HG03432 (cell line): ENCODE measurements around the gene PIM2.

Source experiments
- ATAC-seq: cut with Tn5 transposase; IDR thresholded peaks from one replicate; pipeline ENCODE4 v1.9.1; 2021; ENCODE audit warnings: mild to moderate bottlenecking, moderate library complexity; ENCODE audit not compliant: unreplicated experiment

PIM2 gene

DNA sequence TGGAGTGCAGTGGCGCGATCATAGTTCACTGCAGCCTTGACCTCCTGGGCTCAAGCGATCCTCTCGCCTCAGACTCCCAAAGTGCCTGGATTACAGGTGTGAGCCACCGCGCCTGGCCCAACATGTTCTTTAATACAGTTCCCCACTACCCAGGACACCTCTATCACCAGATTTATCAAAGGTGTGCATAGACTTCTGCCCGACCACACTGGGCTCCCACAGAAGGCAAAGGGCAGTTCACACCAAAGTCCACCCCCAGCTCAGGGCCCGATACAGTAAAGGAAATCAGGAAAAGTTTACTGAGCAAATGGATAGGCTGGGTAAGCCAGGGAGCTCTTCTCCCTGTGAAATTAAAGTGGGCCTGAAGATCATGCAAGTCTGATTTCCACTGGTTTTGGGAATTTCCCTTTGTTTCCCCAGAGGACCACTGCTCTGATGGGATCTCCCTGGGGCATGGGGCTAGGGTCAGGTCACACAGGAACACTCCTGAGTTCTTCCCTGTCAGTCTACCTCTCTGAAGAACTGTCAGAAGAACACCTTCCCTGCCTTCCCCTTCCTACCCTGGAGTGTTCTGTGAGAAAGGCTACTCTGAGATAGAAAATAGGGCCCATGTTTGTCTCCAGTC lies 17.7 kb upstream of the PIM2 start:
- ATAC-seq: peak; percentile 6

DNA sequence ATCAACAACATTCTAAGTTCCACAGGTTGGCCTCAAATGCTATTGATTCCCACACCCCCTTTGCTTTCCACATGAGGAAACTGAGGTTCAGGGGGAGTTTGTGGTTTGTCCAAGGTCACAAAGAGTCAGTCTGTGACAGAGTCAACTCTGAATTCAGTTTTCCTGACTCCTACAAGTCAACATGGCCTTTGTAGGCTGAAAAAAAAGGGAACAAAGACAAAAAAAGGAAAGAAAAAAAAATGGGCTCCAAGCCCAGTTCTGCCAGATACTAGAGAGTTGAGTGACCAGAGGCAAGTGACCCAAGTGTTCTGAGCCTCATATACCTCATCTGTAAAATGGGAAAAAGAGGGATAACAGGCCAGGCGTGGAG lies 16.5 kb upstream of the PIM2 start:
- no peak for ATAC-seq

DNA sequence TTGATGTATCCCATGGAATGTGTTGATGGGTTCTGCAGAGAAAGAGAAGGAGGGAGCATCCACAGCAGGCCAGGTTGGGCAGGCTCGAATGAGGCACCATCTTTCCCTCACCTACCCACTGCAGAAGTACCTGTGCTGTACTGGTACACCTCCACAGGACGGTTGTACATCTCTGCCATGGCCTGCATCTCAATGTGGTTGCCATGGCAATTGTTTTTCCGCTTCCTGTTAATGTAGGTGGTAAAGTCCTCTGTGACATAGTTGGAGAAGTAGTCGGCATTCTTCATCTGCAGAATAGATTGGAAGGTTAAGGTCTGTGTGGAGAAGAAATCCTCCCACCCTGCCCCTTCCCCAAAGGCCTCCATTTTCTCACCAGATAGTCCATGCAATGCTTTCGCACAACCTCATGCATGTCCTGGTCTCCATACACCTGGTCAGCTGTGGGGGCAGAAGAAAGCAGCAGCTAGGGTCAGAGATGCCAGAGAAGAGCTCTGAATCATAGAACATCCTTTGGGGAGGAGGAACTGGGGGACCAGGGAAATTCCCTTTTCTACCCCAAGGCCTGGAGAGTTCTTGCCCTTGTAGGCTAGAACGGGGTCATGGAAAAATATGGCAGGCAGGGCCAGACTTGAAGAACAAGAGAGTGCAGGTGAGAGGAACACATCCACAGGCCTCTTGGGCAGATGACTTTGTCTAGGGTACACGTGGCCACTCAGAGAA lies 15.9 kb upstream of the PIM2 start:
- ATAC-seq: no peak

DNA sequence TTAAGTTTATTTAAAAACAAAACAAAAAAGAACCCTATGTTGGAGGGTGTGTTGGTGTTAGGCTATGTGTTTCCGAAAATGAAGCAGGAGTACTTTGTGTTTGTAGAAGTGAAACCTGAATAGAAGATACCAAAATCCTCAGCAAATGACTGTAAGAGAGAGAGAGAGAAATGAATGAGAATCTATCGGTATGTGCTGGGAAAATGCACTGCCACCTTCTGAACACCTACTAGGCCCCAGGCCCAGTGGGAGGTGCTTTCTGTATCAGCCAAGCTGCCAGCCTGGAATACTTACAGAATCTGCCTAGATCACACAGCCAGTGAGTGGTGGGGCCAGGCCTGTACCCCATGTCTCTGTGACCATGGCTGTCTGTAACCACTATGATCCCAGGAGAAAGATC lies 14.9 kb upstream of the PIM2 start:
- no peak for ATAC-seq

GRCh38 chrX:48927736-48928382 lies 9.0 kb upstream of the PIM2 start:
- ATAC-seq: no peak

- no peak for ATAC-seq
These were observed 8.3 kb upstream of the PIM2 start for GRCh38 chrX:48927123-48927522.

GRCh38 chrX:48924270-48924669 lies 5.4 kb upstream of the PIM2 start:
- no peak for ATAC-seq

- ATAC-seq: no peak
These were observed 4.9 kb upstream of the PIM2 start for GRCh38 chrX:48923771-48924170.

- no peak for ATAC-seq
These were observed 1.9 kb upstream of the PIM2 start for GRCh38 chrX:48920718-48921104.

- ATAC-seq: no peak
These were observed 1.3 kb upstream of the PIM2 start for GRCh38 chrX:48919947-48920717.

DNA sequence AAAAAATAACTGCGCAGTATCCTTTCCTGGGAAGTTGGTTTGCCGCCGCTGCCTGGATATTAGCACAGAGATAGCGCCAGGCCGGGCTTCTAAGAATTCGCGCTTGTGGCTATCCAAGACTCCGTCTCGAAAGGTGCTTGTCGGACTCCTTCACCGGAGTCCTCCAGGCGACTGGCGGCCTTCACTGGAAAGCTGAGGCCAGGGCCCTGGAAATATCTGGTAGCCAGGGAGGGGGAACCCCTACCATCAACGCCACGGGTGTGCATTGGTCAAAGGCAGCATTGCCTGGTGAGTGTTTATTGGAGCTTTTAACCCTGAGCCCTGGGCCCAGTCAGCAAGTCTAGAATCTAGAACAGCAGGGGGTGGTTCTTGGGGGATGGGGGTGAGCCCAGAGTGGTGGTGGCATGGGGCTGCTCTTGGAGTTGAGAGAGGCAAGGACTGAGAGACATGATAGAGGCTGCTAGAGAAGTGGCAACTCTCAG lies 577 bp upstream of the PIM2 start:
- peak; percentile 22 for ATAC-seq

GRCh38 chrX:48918301-48918642 lies 552 bp downstream of the PIM2 start:
- no peak for ATAC-seq

DNA sequence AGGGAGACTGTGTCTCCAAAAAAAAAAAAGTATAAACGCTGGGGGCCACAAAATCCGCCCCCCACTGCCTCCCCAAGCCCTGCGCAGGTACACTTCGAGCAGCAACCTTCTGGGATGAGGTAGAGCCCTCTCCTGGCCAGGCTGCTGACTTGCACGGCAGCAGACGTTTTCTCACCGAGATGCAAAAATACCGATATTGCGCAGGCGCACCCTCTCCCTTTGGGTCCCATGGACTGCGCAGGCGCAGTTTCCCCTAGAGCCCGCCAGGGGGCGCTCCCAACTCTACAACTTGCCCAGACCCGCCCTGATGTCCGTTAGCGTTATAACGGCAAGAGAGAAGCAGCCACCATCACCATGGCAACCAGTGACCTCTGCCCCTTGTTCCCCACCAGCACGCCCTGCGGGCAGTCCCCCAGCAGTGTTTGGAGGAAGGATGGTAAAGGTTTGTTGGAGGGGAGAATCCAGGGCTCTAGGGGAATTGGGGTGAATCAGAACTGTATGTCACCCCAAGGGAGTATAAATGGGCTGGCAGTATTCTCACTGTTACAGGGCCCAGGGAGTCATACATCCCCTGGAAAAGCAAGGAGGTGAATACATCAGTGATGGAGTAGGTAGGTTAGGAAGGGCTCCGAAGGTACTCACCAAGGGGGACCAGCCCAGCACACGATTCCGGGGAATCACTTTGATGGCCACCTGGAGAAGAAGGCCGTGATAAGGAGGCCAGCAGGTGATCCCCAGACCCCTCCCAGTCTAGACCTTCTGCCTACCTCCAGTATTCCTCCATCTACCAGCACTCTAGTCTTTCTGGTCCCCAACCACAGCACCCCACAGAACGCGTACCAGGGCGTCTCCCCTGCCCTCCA lies 1.5 kb downstream of the PIM2 start:
- peak; percentile 57 for ATAC-seq

GRCh38 chrX:48914593-48915493 lies 4.0 kb downstream of the PIM2 start:
- ATAC-seq: no peak

- ATAC-seq: no peak
These were observed 5.0 kb downstream of the PIM2 start for GRCh38 chrX:48913605-48914366.

DNA sequence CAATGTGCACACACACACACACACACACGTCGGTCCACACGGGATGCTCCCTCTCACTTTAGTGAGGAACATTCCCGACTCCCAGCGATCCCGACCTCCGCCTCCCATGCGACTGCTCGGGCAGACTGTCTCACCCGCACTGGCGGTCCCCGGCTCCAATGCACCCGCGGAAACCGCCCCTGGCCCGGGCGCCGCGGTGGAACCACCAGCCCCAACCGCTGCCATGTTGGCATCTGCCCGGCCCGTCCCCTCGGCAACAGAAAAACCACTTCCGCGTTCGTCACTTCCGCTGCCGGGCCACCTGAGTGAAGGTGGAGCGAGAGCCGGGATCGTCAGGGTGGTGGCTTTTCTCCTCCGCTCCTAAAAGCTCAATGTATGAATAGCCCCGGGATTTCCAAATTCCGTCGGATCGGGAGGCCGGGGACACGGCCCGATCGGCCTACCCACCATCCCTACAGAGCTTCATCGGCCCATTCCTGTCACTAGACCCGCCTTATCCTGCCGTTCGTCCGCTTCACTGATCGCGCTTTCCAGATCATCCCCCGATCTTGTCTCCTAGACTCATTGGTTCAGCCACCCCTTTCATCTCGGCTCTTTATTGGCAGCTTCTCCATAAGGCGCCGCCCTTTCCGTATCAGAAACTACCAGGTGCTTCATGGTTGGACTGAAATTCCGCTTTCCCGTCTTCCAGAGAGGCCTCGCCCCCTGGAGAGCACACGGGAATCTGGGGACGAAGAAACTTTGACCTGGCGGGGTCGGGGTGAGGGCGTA lies 7.2 kb downstream of the PIM2 start, which contains the start of gene SLC35A2:
Gene SLC35A2 (minus strand): TSS at position 235 of the 771 bp plus-strand sequence. CDS start 10 bp downstream, at position 225.
- ATAC-seq: peak; percentile 86

- ATAC-seq: no peak
These were observed 7.9 kb downstream of the PIM2 start for GRCh38 chrX:48910926-48911411.
